ENCODE results near the gene PXDN.

The PXDN gene

GRCh38 chr2:1731447-1731962, 12.8 kb downstream of the PXDN start:
- no peak for ATAC-seq (ENCODE audit: insufficient read depth, low read depth)
- H3K27me3 ChIP-seq (ENCODE audit: insufficient read depth, low read length, poor library complexity): peaks cover 23% of the 10 kb centered on the region
- H3K79me2 ChIP-seq (ENCODE audit: insufficient read depth, low read length): no peaks in the 10 kb centered on the region
- no peak overlapping the region for H3K4me3 ChIP-seq (ENCODE audit: low read depth in 1 of 2, low read length in 2 of 2)
- no peak overlapping the region for H3K4me2 ChIP-seq (ENCODE audit: insufficient read depth, low read length)
- no peaks in the 10 kb centered on the region for H3K9me3 ChIP-seq (ENCODE audit: insufficient read depth, low read length, severe bottlenecking)
- H3K9ac ChIP-seq (ENCODE audit: low read depth, low read length): no peak overlapping the region
- no peak overlapping the region for H2AFZ ChIP-seq (ENCODE audit: low read depth, low read length)
- H3K4me1 ChIP-seq (ENCODE audit: insufficient read depth, low read length): no peaks in the 10 kb centered on the region
- no peak overlapping the region for H3K27ac ChIP-seq (ENCODE audit: low read length)
- peaks cover 3% of the 10 kb centered on the region; the same call in 1 of the 2 replicates for H4K20me1 ChIP-seq (ENCODE audit: insufficient read depth, low read length)
- no peaks in the 10 kb centered on the region for H3K36me3 ChIP-seq (ENCODE audit: insufficient read depth, low read length)
- no peak for DNase-seq
- TF ChIP-seq CTCF (IDR thresholded peaks at IDR 0.05; ENCODE audit: borderline replicate concordance, extremely low read depth, low read length, poor library complexity, severe bottlenecking): no peak
- no peak for TF ChIP-seq EZH2 (IDR thresholded peaks at IDR 0.05; ENCODE audit: borderline replicate concordance, low read depth, low read length, severe bottlenecking)

DNA sequence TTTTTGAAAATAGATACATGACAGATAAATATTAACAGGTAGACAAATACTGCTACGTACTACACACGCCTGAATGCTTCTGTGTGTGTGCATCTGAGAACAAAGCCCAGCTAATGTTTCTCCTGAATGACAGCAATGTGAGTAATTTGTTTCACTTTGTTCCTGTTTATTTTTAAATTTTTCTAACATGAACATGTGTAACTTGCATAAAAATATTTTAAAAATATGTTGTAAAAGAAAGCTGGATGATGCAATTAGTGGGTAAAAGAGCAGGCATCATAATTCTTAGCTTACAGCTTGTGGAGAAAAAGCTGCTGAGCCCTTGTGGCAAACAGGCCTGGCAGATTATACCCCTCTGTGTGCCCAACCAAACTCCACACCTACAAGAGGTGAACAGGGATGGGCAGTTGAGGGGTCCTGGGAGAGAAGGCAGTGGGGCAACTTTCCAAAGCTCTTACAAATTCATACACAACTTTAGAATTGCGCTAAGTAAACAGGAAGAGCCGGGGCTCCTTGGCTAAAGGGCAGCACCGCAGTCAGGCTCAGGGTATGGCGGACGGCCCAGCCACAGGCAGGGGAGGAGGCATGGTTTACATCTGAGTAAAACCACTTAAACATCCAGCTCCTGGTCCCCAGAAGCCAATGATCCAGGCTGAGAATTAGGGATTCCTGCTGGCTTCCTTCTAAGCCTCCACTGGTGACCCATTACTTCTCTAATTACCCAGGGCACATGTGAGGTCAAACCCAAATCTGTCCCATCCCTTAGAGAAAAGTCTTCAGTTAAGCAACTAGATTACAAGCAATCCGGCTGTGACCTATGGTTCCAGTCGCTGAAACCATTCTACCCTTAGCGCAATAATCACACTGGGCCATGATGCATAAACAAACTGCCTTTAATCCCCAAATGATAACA, 14.0 kb downstream of the PXDN start:
- Histone ChIP-seq H3K9ac (ENCODE audit: low read depth, low read length) (no peak overlapping the region), H3K4me1 (ENCODE audit: insufficient read depth, low read length) (no peaks in the 10 kb centered on the region), H2AFZ (ENCODE audit: low read depth, low read length) (no peak overlapping the region), H3K4me2 (ENCODE audit: insufficient read depth, low read length) (no peak overlapping the region), H3K36me3 (ENCODE audit: insufficient read depth, low read length) (no peaks in the 10 kb centered on the region), H3K79me2 (ENCODE audit: insufficient read depth, low read length) (no peaks in the 10 kb centered on the region), H4K20me1 (ENCODE audit: insufficient read depth, low read length) (peaks cover 3% of the 10 kb centered on the region; the same call in 1 of the 2 replicates), H3K27ac (ENCODE audit: low read length) (no peak overlapping the region), H3K27me3 (ENCODE audit: insufficient read depth, low read length, poor library complexity) (peaks cover 20% of the 10 kb centered on the region), H3K4me3 (ENCODE audit: low read depth in 1 of 2, low read length in 2 of 2) (no peak overlapping the region), H3K9me3 (ENCODE audit: insufficient read depth, low read length, severe bottlenecking) (no peaks in the 10 kb centered on the region)
- no peak for DNase-seq
- ATAC-seq (ENCODE audit: insufficient read depth, low read depth): no peak
- TF ChIP-seq EZH2 (IDR thresholded peaks at IDR 0.05; ENCODE audit: borderline replicate concordance, low read depth, low read length, severe bottlenecking) (no peak), CTCF (IDR thresholded peaks at IDR 0.05; ENCODE audit: borderline replicate concordance, extremely low read depth, low read length, poor library complexity, severe bottlenecking) (no peak)

DNA sequence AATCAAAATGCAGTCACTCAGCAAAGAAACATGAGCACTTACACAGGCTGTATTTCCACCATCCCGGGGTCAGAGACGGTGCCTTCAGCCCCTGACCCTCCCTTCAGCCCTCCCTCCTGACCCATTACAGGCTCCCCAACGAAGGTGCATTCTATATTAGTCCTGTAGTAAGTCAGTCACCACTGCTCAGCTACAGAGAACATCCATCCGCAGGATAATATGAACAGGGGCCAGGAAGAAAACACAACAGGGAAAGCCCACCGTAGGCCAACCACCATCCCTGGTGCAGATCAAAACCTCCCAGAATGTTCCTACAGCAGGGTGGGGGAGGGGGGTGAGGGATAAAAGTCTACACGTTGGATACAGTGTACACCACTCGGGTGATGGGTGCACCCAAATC, 15.1 kb downstream of the PXDN start:
- ATAC-seq (ENCODE audit: insufficient read depth, low read depth): no peak
- Histone ChIP-seq H3K36me3 (ENCODE audit: insufficient read depth, low read length) (no peaks in the 10 kb centered on the region), H3K9ac (ENCODE audit: low read depth, low read length) (no peak overlapping the region), H2AFZ (ENCODE audit: low read depth, low read length) (no peak overlapping the region), H3K79me2 (ENCODE audit: insufficient read depth, low read length) (no peaks in the 10 kb centered on the region), H3K27me3 (ENCODE audit: insufficient read depth, low read length, poor library complexity) (peaks cover 20% of the 10 kb centered on the region), H4K20me1 (ENCODE audit: insufficient read depth, low read length) (peaks cover 3% of the 10 kb centered on the region; the same call in 1 of the 2 replicates), H3K4me1 (ENCODE audit: insufficient read depth, low read length) (no peaks in the 10 kb centered on the region), H3K4me3 (ENCODE audit: low read depth in 1 of 2, low read length in 2 of 2) (no peak overlapping the region), H3K4me2 (ENCODE audit: insufficient read depth, low read length) (no peak overlapping the region), H3K9me3 (ENCODE audit: insufficient read depth, low read length, severe bottlenecking) (no peaks in the 10 kb centered on the region), H3K27ac (ENCODE audit: low read length) (no peak overlapping the region)
- DNase-seq: no peak
- TF ChIP-seq CTCF (IDR thresholded peaks at IDR 0.05; ENCODE audit: borderline replicate concordance, extremely low read depth, low read length, poor library complexity, severe bottlenecking) (no peak), EZH2 (IDR thresholded peaks at IDR 0.05; ENCODE audit: borderline replicate concordance, low read depth, low read length, severe bottlenecking) (no peak)
